ENCODE data around the gene UNC5CL.
"Not testable (repeated sequence)": the region's sequence is repeated elsewhere in the genome, so short reads cannot be mapped to it uniquely, and the experiment has no call there.

UNC5CL gene

GRCh38 chr6:41037107-41037900 is 1.7 kb downstream of the UNC5CL start:
- no peak for DNase-seq

GRCh38 chr6:41036601-41037000 is 2.4 kb downstream of the UNC5CL start:
- DNase-seq: no peak

GRCh38 chr6:41036186-41036585 is 2.8 kb downstream of the UNC5CL start:
- no peak for DNase-seq

GRCh38 chr6:41033776-41034175 is 5.2 kb downstream of the UNC5CL start:
- no peak for DNase-seq

- DNase-seq: no peak
Measured at GRCh38 chr6:41032830-41033229, 6.2 kb downstream of the UNC5CL start.

GRCh38 chr6:41028561-41029412 is 10.2 kb downstream of the UNC5CL start:
- DNase-seq: peak in 1 of 2 donors; percentile 61

GRCh38 chr6:41027799-41028560 is 11.0 kb downstream of the UNC5CL start:
- DNase-seq: peak; percentile 74 to 87

GRCh38 chr6:41027241-41027640 is 11.8 kb downstream of the UNC5CL start:
- no peak for DNase-seq

GRCh38 chr6:41025966-41026530 is 13.0 kb downstream of the UNC5CL start:
- no peak for DNase-seq

- DNase-seq: no peak
Measured at GRCh38 chr6:41023114-41023513, 15.9 kb downstream of the UNC5CL start.

- DNase-seq: no peak
Measured at GRCh38 chr6:41022294-41022693, 16.7 kb downstream of the UNC5CL start.

GRCh38 chr6:41021832-41022231 is 17.2 kb downstream of the UNC5CL start:
- DNase-seq: no peak

GRCh38 chr6:41017663-41018062 is 21.4 kb downstream of the UNC5CL start:
- no peak for DNase-seq

- DNase-seq: not testable (repeated sequence)
Measured at GRCh38 chr6:41015860-41016259, 23.2 kb downstream of the UNC5CL start.

- DNase-seq: no peak
Measured at GRCh38 chr6:41014780-41015179, 24.2 kb downstream of the UNC5CL start.

GRCh38 chr6:41013466-41014153 is 25.4 kb downstream of the UNC5CL start:
- no peak for DNase-seq

- DNase-seq: no peak
Measured at GRCh38 chr6:41011673-41012072, 27.3 kb downstream of the UNC5CL start.

GRCh38 chr6:41009669-41010068 is 29.4 kb downstream of the UNC5CL start:
- no peak for DNase-seq

- DNase-seq: no peak
Measured at GRCh38 chr6:41008011-41008410, 31.0 kb downstream of the UNC5CL start.

- not testable (repeated sequence) for DNase-seq
Measured at GRCh38 chr6:41006980-41007379, 32.0 kb downstream of the UNC5CL start.

- peak; percentile 15 to 62 for DNase-seq
Measured at GRCh38 chr6:41006217-41006616, 32.8 kb downstream of the UNC5CL start.

GRCh38 chr6:41002168-41002567 is 36.9 kb downstream of the UNC5CL start:
- DNase-seq: no peak

Data from bone marrow (tissue), 2 donors.